GM21717 (cell line): Measurements from ENCODE around the gene TMBIM6.
"Not testable (repeated sequence)": the region's sequence is repeated elsewhere in the genome, so short reads cannot be mapped to it uniquely, and the experiment has no call there.

Experiments
- ATAC-seq: cut with Tn5 transposase; IDR thresholded peaks from one replicate; pipeline ENCODE4 v1.9.1; 2021; ENCODE audit warnings: mild to moderate bottlenecking, moderate library complexity; ENCODE audit not compliant: unreplicated experiment

The TMBIM6 gene

GRCh38 chr12:49776413-49776812 lies 35.1 kb downstream of the TMBIM6 start:
- ATAC-seq: no peak

- ATAC-seq: no peak
These were observed 35.5 kb downstream of the TMBIM6 start for GRCh38 chr12:49776858-49777257.

GRCh38 chr12:49777341-49777740 lies 36.0 kb downstream of the TMBIM6 start:
- no peak for ATAC-seq

- no peak for ATAC-seq
These were observed 36.7 kb downstream of the TMBIM6 start for GRCh38 chr12:49777800-49778748.

GRCh38 chr12:49779581-49779980 lies 38.2 kb downstream of the TMBIM6 start:
- ATAC-seq: no peak

GRCh38 chr12:49780914-49781313 lies 39.6 kb downstream of the TMBIM6 start:
- not testable (repeated sequence) for ATAC-seq

- ATAC-seq: no peak
These were observed 42.7 kb downstream of the TMBIM6 start for GRCh38 chr12:49783917-49784676.

GRCh38 chr12:49784756-49785409 lies 43.5 kb downstream of the TMBIM6 start:
- ATAC-seq: no peak

- no peak for ATAC-seq
These were observed 46.3 kb downstream of the TMBIM6 start for GRCh38 chr12:49787672-49788071.

GRCh38 chr12:49789992-49790391 lies 48.6 kb downstream of the TMBIM6 start:
- no peak for ATAC-seq

- ATAC-seq: no peak
These were observed 49.6 kb downstream of the TMBIM6 start for GRCh38 chr12:49790741-49791555.

- ATAC-seq: no peak
These were observed 50.3 kb downstream of the TMBIM6 start for GRCh38 chr12:49791700-49792099.

- no peak for ATAC-seq
These were observed 51.0 kb downstream of the TMBIM6 start for GRCh38 chr12:49792181-49792970.

GRCh38 chr12:49792976-49793580 lies 51.7 kb downstream of the TMBIM6 start:
- no peak for ATAC-seq

GRCh38 chr12:49793620-49794019 lies 52.3 kb downstream of the TMBIM6 start:
- ATAC-seq: no peak

GRCh38 chr12:49794021-49794420 lies 52.7 kb downstream of the TMBIM6 start:
- no peak for ATAC-seq

GRCh38 chr12:49794811-49795653 lies 53.7 kb downstream of the TMBIM6 start:
- no peak for ATAC-seq

- no peak for ATAC-seq
These were observed 54.3 kb downstream of the TMBIM6 start for GRCh38 chr12:49795654-49796105.
